ENCODE measurements around the gene CHD9. TPM values are rescaled to one million over a fixed set of nuclear protein-coding genes. Genes with fewer than 3 reads are reported as not detected.

The CHD9 gene
- polyA plus RNA-seq, 3 donors = 15.8 to 26.1 (median 22.5) TPM

DNA sequence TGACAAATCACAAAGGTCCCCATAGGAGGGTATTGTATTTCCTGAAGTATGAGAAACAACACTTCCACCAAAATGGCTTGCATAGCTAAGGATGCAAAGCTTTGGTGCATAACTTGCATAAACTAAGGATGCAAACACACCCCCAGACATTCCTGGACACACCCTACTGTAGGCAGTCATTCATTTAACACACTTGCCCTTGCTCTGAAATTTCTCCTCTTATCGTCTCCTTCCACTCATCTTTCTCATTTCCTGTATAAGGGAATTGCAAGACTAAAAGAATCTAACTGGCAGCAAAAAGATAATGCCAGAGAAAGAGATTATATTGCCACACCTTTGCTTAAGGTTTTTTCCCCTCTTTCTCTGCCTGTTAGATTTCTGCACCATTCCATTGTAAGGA, 28.3 kb downstream of the CHD9 start:
- Histone ChIP-seq H3K9ac (ENCODE audit: insufficient read depth, low read length, poor library complexity, severe bottlenecking) (no peak overlapping the region), H3K4me2 (replicated peaks; ENCODE audit: extremely low read depth, low read length, poor library complexity, severe bottlenecking) (no peak overlapping the region), H3K4me1 (ENCODE audit: control insufficient read depth in 1 of 2, insufficient read depth in 2 of 2, low read length in 2 of 2) (peaks cover 8 to 10% of the 10 kb centered on the region in 2 donors), H3K27me3 (ENCODE audit: control insufficient read depth in 2 of 2, insufficient read depth in 2 of 2, low read length in 2 of 2) (no peaks in the 10 kb centered on the region), H3K36me3 (replicated peaks in 1 of 2; ENCODE audit: control insufficient read depth in 1 of 2, insufficient read depth in 2 of 2, low read length in 2 of 2) (no peaks in the 10 kb centered on the region), H2AFZ (ENCODE audit: insufficient read depth, low read depth, low read length, poor library complexity, severe bottlenecking) (no peak overlapping the region), H3K9me3 (replicated peaks in 1 of 2; ENCODE audit: control insufficient read depth in 1 of 2, insufficient read depth in 1 of 2, low read length in 2 of 2) (no peaks in the 10 kb centered on the region), H4K20me1 (ENCODE audit: insufficient read depth, low read length) (peaks cover 5% of the 10 kb centered on the region), H3K4me3 (replicated peaks in 1 of 3; ENCODE audit: low read depth in 2 of 3, low read length in 3 of 3) (no peak overlapping the region), H3K79me2 (ENCODE audit: insufficient read depth, low read length) (no peaks in the 10 kb centered on the region), H3K27ac (ENCODE audit: low read depth in 1 of 2, low read length in 2 of 2) (no peak overlapping the region)
- TF ChIP-seq, protein P1, sequence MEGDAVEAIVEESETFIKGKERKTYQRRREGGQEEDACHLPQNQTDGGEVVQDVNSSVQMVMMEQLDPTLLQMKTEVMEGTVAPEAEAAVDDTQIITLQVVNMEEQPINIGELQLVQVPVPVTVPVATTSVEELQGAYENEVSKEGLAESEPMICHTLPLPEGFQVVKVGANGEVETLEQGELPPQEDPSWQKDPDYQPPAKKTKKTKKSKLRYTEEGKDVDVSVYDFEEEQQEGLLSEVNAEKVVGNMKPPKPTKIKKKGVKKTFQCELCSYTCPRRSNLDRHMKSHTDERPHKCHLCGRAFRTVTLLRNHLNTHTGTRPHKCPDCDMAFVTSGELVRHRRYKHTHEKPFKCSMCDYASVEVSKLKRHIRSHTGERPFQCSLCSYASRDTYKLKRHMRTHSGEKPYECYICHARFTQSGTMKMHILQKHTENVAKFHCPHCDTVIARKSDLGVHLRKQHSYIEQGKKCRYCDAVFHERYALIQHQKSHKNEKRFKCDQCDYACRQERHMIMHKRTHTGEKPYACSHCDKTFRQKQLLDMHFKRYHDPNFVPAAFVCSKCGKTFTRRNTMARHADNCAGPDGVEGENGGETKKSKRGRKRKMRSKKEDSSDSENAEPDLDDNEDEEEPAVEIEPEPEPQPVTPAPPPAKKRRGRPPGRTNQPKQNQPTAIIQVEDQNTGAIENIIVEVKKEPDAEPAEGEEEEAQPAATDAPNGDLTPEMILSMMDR (IDR thresholded peaks at IDR 0.05) = no peak
- no peaks in the 10 kb centered on the region for H3K27me3 Mint-ChIP-seq (ENCODE audit: low read depth in 3 of 3)
- no peak for DNase-seq
- intact Hi-C loops (cut with micrococcal nuclease) = no loop called here
- H3K27ac Mint-ChIP-seq = no peak overlapping the region
- H3K4me3 Mint-ChIP-seq = no peak overlapping the region
- H3K9me3 Mint-ChIP-seq = no peaks in the 10 kb centered on the region
- WGBS (ENCODE audit: insufficient coverage) = no CpG with 5 or more reads among the region's 1 CpG
- peaks cover 5 to 14% of the 10 kb centered on the region in 2 donors for H3K36me3 Mint-ChIP-seq
- H3K4me1 Mint-ChIP-seq = peaks cover 7% of the 10 kb centered on the region

DNA sequence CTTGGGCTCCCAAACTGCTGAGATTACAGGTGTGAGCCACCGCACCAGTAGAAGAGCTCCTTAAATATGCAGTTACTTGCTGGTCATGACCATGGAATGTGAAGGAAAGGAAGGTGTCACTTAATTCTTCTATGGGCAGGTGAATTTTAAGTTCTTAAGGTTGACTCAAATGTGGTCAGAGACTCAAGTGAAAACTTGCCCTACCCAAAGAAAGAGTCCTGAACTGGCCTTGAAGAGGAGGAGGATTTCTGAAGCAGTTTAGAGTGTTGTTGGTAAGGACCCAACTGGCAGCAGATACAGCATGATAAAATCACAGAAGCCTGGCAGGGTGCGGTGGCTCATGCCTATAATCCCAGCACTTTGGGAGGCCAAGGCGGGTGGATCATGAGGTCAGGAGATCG, 29.4 kb downstream of the CHD9 start:
- Histone ChIP-seq H3K79me2 (ENCODE audit: insufficient read depth, low read length) (no peaks in the 10 kb centered on the region), H2AFZ (ENCODE audit: insufficient read depth, low read depth, low read length, poor library complexity, severe bottlenecking) (no peak overlapping the region), H3K9me3 (replicated peaks in 1 of 2; ENCODE audit: control insufficient read depth in 1 of 2, insufficient read depth in 1 of 2, low read length in 2 of 2) (no peaks in the 10 kb centered on the region), H3K4me2 (replicated peaks; ENCODE audit: extremely low read depth, low read length, poor library complexity, severe bottlenecking) (no peak overlapping the region), H3K9ac (ENCODE audit: insufficient read depth, low read length, poor library complexity, severe bottlenecking) (no peak overlapping the region), H3K36me3 (replicated peaks in 1 of 2; ENCODE audit: control insufficient read depth in 1 of 2, insufficient read depth in 2 of 2, low read length in 2 of 2) (no peaks in the 10 kb centered on the region), H3K27me3 (ENCODE audit: control insufficient read depth in 2 of 2, insufficient read depth in 2 of 2, low read length in 2 of 2) (no peaks in the 10 kb centered on the region), H4K20me1 (ENCODE audit: insufficient read depth, low read length) (peaks cover 5% of the 10 kb centered on the region), H3K4me3 (replicated peaks in 1 of 3; ENCODE audit: low read depth in 2 of 3, low read length in 3 of 3) (no peak overlapping the region), H3K27ac (ENCODE audit: low read depth in 1 of 2, low read length in 2 of 2) (no peak overlapping the region), H3K4me1 (ENCODE audit: control insufficient read depth in 1 of 2, insufficient read depth in 2 of 2, low read length in 2 of 2) (peaks cover 8 to 10% of the 10 kb centered on the region in 2 donors)
- Mint-ChIP-seq H3K4me3 (no peak overlapping the region), H3K9me3 (no peaks in the 10 kb centered on the region), H3K27me3 (ENCODE audit: low read depth in 3 of 3) (peaks cover 0 to 1% (median 0%) of the 10 kb centered on the region in 3 donors), H3K27ac (peak overlapping the region in 1 of 7 donors; percentile 35), H3K4me1 (peaks cover 7% of the 10 kb centered on the region), H3K36me3 (peaks cover 5 to 16% of the 10 kb centered on the region in 2 donors)
- DNase-seq = no peak
- 100% methylated on average over 1 of the region's 4 CpGs for WGBS (ENCODE audit: insufficient coverage)
- TF ChIP-seq, protein P1 (IDR thresholded peaks at IDR 0.05) = no peak
- intact Hi-C loops (cut with micrococcal nuclease) = no loop called here
